Left renal pelvis (tissue), 4 donors: Measurements from ENCODE around the gene SUSD4. TPM values are rescaled to one million over a fixed set of nuclear protein-coding genes. Genes with fewer than 3 reads are reported as not detected.

ENCODE experiments used
- DNase-seq, 4 donors: peaks; one replicate each; pipeline ENCODE4 v3.0.0-alpha.2; 2013; ENCODE audit warnings: low read depth in 4 of 4, low spot score in 3 of 4
- polyA plus RNA-seq, 4 donors: library from polyadenylated mRNA; unstranded; fragments of 120-200 nt; gene quantifications; one replicate each; pipeline ENCODE4 v1.2.1, GENCODE V29; 2013; ENCODE audit not compliant: insufficient read length in 4 of 4

SUSD4 gene
- polyA plus RNA-seq, 4 donors = 0.91 to 21.1 (median 18.4) TPM

GRCh38 chr1:223197923-223198627 lies 165.9 kb downstream of the SUSD4 start:
- DNase-seq = no peak

- no peak for DNase-seq
Measured at GRCh38 chr1:223189903-223190724, 173.9 kb downstream of the SUSD4 start.

- DNase-seq = no peak
Measured at GRCh38 chr1:223189525-223189902, 174.5 kb downstream of the SUSD4 start.

- DNase-seq = no peak
Measured at GRCh38 chr1:223188618-223189356, 175.2 kb downstream of the SUSD4 start.

- no peak for DNase-seq
Measured at GRCh38 chr1:223186800-223187199, 177.2 kb downstream of the SUSD4 start.

GRCh38 chr1:223183268-223183862 lies 180.6 kb downstream of the SUSD4 start:
- DNase-seq = no peak

GRCh38 chr1:223180731-223181321 lies 183.2 kb downstream of the SUSD4 start:
- no peak for DNase-seq

GRCh38 chr1:223179786-223180185 lies 184.2 kb downstream of the SUSD4 start:
- DNase-seq = no peak

- no peak for DNase-seq
Measured at GRCh38 chr1:223179280-223179679, 184.7 kb downstream of the SUSD4 start.

- DNase-seq = no peak
Measured at GRCh38 chr1:223177681-223178080, 186.3 kb downstream of the SUSD4 start.

- DNase-seq = no peak
Measured at GRCh38 chr1:223176437-223176836, 187.5 kb downstream of the SUSD4 start.

- no peak for DNase-seq
Measured at GRCh38 chr1:223175633-223176032, 188.3 kb downstream of the SUSD4 start.

GRCh38 chr1:223175032-223175431 lies 188.9 kb downstream of the SUSD4 start:
- DNase-seq = no peak

Other genes starting within 250 kb of the SUSD4 start
- 1 to 10 TPM; 3.1 to 7.1 (median 6.7) TPM for gene TLR5, start 220.9 kb downstream of the SUSD4 start, polyA plus RNA-seq
- under 1 TPM in 3 of 4 donors, not detected in 1; 0.07 to 0.17 (median 0.09) TPM for gene CCDC185, start 29.2 kb upstream of the SUSD4 start, polyA plus RNA-seq